ENCODE results near the gene RNF135.

The RNF135 gene

DNA sequence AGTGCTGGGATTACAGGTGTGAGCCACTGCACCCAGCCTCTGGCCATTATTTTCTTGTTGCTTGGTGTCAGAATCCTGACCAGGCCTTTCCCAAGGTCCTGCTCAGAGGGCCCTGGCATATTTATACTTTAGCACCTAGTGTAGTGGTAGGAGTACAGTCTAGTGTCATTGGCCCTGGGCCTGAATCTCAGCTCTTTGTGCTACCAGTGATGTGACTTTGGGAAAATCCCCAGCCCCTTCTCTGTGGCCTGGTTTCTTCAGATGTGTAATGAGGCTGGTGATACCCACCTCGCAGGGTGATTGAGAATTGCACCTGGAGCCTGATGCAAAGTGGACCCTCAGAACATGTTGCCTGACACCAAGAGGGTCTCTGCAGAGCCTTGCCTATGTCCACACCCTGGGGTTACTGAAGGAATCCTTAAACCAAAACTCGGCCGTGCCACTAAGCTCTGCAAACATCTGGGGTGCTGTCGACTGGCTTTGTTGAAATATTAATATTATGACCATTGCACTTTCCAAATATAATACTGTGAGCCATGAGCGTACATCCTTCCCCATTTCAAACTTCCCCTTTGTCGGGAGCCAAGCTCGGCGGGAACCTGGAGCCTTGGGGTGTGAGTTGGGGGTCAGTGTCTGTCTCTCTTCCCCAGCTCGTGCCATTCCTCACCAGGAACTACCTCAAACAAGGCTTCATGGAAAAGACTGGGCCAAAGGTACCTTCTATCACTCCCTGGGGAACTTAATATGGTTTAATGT, 18.0 kb upstream of the RNF135 start:
- no peaks in the 10 kb centered on the region for H3K79me2 ChIP-seq (ENCODE audit: low read length)
- H4K20me1 ChIP-seq (ENCODE audit: insufficient read depth, low read length), result no peaks in the 10 kb centered on the region
- H3K27me3 ChIP-seq (replicated peaks; ENCODE audit: insufficient read depth, low read length), result no peaks in the 10 kb centered on the region
- H3F3A ChIP-seq (ENCODE audit: insufficient read depth, low read length), result no peaks in the 10 kb centered on the region
- H3K27ac ChIP-seq (ENCODE audit: low read length), result no peak overlapping the region
- no peak overlapping the region for H3K9ac ChIP-seq (ENCODE audit: low read length)
- H3K4me2 ChIP-seq (ENCODE audit: low read depth, low read length), result no peak overlapping the region
- H2AFZ ChIP-seq (ENCODE audit: low read length), result no peak overlapping the region
- H3K36me3 ChIP-seq (replicated peaks; ENCODE audit: insufficient read depth, low read length), result no peaks in the 10 kb centered on the region
- no peak for TF ChIP-seq EZH2phosphoT487 (IDR thresholded peaks at IDR 0.05; ENCODE audit: low read length)
- no peak for TF ChIP-seq EZH2 (optimal IDR thresholded peaks at IDR 0.05; ENCODE audit: low read depth, low read length)
- TF ChIP-seq, protein P1, sequence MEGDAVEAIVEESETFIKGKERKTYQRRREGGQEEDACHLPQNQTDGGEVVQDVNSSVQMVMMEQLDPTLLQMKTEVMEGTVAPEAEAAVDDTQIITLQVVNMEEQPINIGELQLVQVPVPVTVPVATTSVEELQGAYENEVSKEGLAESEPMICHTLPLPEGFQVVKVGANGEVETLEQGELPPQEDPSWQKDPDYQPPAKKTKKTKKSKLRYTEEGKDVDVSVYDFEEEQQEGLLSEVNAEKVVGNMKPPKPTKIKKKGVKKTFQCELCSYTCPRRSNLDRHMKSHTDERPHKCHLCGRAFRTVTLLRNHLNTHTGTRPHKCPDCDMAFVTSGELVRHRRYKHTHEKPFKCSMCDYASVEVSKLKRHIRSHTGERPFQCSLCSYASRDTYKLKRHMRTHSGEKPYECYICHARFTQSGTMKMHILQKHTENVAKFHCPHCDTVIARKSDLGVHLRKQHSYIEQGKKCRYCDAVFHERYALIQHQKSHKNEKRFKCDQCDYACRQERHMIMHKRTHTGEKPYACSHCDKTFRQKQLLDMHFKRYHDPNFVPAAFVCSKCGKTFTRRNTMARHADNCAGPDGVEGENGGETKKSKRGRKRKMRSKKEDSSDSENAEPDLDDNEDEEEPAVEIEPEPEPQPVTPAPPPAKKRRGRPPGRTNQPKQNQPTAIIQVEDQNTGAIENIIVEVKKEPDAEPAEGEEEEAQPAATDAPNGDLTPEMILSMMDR (IDR thresholded peaks at IDR 0.05; ENCODE audit: low read length), result no peak
- no peaks in the 10 kb centered on the region for H3K9me3 ChIP-seq (replicated peaks; ENCODE audit: insufficient read depth, low read length)
- no peaks in the 10 kb centered on the region for H3K4me1 ChIP-seq (ENCODE audit: low read length)
- no peaks in the 10 kb centered on the region for H3K9me2 ChIP-seq (replicated peaks; ENCODE audit: insufficient read depth, low read length)
- H3K4me3 ChIP-seq (ENCODE audit: low read length), result no peak overlapping the region
- DNase-seq, result no peak

DNA sequence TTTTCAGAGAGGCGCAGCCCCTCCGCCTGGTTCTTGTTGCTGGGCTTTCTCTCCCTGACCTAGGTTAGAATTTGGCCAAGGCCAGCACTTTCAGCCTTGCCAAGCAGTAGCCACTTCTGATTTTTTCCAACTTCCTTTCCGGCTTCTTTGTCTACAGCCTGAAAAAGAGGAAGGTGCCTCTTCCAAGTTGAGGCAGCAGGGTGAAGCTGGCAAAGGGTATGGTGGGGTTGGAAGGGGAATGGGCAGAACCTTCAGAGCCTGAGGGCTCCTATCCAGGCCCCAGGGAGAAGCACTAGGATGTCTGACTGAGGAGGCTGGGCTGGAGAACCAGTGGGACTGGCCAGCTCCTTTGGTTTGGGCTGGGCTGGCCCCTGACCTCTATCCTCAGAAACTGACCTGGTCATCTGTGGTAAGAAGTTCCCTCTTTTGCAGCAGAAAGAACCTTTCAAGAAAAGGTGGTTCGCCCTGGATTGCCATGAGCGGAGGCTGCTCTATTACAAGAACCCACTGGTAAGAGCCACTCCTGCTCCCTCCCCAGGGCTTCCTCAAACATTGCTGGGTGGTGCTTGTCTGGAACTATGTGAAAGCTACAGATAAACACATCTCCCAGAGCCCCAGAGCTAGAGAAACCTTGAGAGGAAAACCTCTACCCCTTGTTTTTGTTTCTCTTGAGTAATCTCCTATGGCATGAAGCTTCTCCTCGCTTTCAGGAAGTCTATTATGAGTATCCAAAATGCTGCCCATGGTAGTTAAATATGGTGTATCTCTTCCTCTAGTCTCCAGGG, 16.6 kb upstream of the RNF135 start:
- H3K4me1 ChIP-seq (ENCODE audit: low read length), result no peaks in the 10 kb centered on the region
- H3K36me3 ChIP-seq (replicated peaks; ENCODE audit: insufficient read depth, low read length), result no peaks in the 10 kb centered on the region
- H3K9me3 ChIP-seq (replicated peaks; ENCODE audit: insufficient read depth, low read length), result no peaks in the 10 kb centered on the region
- no peaks in the 10 kb centered on the region for H3K79me2 ChIP-seq (ENCODE audit: low read length)
- H3K9ac ChIP-seq (ENCODE audit: low read length), result no peak overlapping the region
- TF ChIP-seq, protein P1 (IDR thresholded peaks at IDR 0.05; ENCODE audit: low read length), result no peak
- TF ChIP-seq EZH2phosphoT487 (IDR thresholded peaks at IDR 0.05; ENCODE audit: low read length) (no peak), EZH2 (optimal IDR thresholded peaks at IDR 0.05; ENCODE audit: low read depth, low read length) (no peak)
- H2AFZ ChIP-seq (ENCODE audit: low read length), result no peak overlapping the region
- no peak overlapping the region for H3K27ac ChIP-seq (ENCODE audit: low read length)
- H3K4me3 ChIP-seq (ENCODE audit: low read length), result no peak overlapping the region
- no peaks in the 10 kb centered on the region for H3F3A ChIP-seq (ENCODE audit: insufficient read depth, low read length)
- no peak overlapping the region for H3K4me2 ChIP-seq (ENCODE audit: low read depth, low read length)
- H3K9me2 ChIP-seq (replicated peaks; ENCODE audit: insufficient read depth, low read length), result no peaks in the 10 kb centered on the region
- H4K20me1 ChIP-seq (ENCODE audit: insufficient read depth, low read length), result no peaks in the 10 kb centered on the region
- no peak for DNase-seq
- H3K27me3 ChIP-seq (replicated peaks; ENCODE audit: insufficient read depth, low read length), result 0 out of 2 replicates have a peak, but pooled peaks cover 6% of the 10 kb centered on the region

DNA sequence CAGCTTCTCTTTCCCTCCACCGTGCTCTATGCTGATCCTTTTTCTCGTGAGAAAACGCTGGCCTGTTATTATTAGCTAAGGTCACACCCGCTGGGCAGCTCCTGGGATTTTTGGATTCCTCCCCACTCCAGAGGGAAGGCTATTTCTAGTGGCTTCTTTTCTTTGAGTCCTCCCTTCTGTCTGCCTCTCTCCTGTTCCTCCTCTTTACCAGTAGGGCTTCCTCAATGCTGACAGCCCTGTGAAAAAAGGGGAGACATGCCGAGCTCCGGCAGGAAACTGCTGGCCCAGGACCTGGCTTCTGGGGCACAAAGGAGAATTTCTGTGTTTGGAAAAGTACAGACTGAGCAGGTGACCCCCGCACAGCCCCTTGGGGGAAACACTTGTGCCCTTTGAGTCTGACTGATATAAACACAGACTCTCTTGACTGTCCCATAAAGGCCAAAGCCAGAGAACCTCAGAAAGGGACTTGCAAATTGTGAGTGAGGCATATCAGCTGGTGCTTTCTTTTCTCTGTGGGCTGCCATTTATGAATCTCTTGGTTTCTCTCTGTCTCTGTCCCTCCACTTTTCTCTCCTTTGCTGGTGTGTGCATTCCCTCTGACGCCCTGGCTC, 14.0 kb upstream of the RNF135 start:
- no peaks in the 10 kb centered on the region for H3K9me3 ChIP-seq (replicated peaks; ENCODE audit: insufficient read depth, low read length)
- 0 out of 2 replicates have a peak, but pooled peaks cover 10% of the 10 kb centered on the region for H3K27me3 ChIP-seq (replicated peaks; ENCODE audit: insufficient read depth, low read length)
- no peak overlapping the region for H3K27ac ChIP-seq (ENCODE audit: low read length)
- H3K36me3 ChIP-seq (replicated peaks; ENCODE audit: insufficient read depth, low read length), result no peaks in the 10 kb centered on the region
- no peak overlapping the region for H3K4me2 ChIP-seq (ENCODE audit: low read depth, low read length)
- H2AFZ ChIP-seq (ENCODE audit: low read length), result no peak overlapping the region
- no peaks in the 10 kb centered on the region for H3K79me2 ChIP-seq (ENCODE audit: low read length)
- no peaks in the 10 kb centered on the region for H3F3A ChIP-seq (ENCODE audit: insufficient read depth, low read length)
- no peak overlapping the region for H3K9ac ChIP-seq (ENCODE audit: low read length)
- no peaks in the 10 kb centered on the region for H3K9me2 ChIP-seq (replicated peaks; ENCODE audit: insufficient read depth, low read length)
- H3K4me1 ChIP-seq (ENCODE audit: low read length), result peaks cover 10% of the 10 kb centered on the region
- H3K4me3 ChIP-seq (ENCODE audit: low read length), result no peak overlapping the region
- DNase-seq, result no peak
- H4K20me1 ChIP-seq (ENCODE audit: insufficient read depth, low read length), result no peaks in the 10 kb centered on the region
- TF ChIP-seq EZH2phosphoT487 (IDR thresholded peaks at IDR 0.05; ENCODE audit: low read length), result no peak
- no peak for TF ChIP-seq EZH2 (optimal IDR thresholded peaks at IDR 0.05; ENCODE audit: low read depth, low read length)
- TF ChIP-seq, protein P1 (IDR thresholded peaks at IDR 0.05; ENCODE audit: low read length), result no peak
